ENCODE results near the gene CTPS1. TPM values are rescaled to one million over a fixed set of nuclear protein-coding genes. Genes with fewer than 3 reads are reported as not detected.

Gene CTPS1
- total RNA-seq, 1 experiment from 2014 or later = 73.4 TPM

DNA sequence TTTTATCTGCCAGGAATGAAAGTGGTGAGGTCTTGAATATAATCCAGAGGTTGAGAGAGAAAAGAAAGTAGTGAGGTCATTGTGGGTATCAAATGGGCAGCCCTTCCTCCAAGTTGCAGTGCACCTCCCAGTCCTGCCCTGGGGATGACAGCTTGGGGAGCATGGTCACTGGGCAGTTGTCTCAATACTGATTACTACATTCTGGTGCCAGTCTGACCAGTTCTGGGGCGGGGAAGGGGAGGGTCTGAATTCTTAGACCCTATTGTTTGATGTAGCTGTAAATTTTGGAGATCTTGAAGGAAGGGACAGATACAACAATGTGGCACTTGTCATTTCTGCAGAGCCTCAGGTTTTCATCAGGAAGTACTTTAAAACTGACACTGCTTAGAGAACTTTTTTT is 30.8 kb downstream of the CTPS1 start (continued):
- TF ChIP-seq, protein P1, sequence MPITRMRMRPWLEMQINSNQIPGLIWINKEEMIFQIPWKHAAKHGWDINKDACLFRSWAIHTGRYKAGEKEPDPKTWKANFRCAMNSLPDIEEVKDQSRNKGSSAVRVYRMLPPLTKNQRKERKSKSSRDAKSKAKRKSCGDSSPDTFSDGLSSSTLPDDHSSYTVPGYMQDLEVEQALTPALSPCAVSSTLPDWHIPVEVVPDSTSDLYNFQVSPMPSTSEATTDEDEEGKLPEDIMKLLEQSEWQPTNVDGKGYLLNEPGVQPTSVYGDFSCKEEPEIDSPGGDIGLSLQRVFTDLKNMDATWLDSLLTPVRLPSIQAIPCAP (CRISPR knock-in tag; IDR thresholded peaks at IDR 0.05) = no peak
- TF ChIP-seq TCF7 (CRISPR knock-in tag; IDR thresholded peaks at IDR 0.05; ENCODE audit: low read depth) (no peak), CREB1 (CRISPR knock-in tag; IDR thresholded peaks at IDR 0.05) (no peak), PRRX2 (CRISPR knock-in tag; IDR thresholded peaks at IDR 0.05) (no peak), OVOL2 (CRISPR knock-in tag; IDR thresholded peaks at IDR 0.05; ENCODE audit: borderline replicate concordance) (no peak)
- TF ChIP-seq, protein P2, sequence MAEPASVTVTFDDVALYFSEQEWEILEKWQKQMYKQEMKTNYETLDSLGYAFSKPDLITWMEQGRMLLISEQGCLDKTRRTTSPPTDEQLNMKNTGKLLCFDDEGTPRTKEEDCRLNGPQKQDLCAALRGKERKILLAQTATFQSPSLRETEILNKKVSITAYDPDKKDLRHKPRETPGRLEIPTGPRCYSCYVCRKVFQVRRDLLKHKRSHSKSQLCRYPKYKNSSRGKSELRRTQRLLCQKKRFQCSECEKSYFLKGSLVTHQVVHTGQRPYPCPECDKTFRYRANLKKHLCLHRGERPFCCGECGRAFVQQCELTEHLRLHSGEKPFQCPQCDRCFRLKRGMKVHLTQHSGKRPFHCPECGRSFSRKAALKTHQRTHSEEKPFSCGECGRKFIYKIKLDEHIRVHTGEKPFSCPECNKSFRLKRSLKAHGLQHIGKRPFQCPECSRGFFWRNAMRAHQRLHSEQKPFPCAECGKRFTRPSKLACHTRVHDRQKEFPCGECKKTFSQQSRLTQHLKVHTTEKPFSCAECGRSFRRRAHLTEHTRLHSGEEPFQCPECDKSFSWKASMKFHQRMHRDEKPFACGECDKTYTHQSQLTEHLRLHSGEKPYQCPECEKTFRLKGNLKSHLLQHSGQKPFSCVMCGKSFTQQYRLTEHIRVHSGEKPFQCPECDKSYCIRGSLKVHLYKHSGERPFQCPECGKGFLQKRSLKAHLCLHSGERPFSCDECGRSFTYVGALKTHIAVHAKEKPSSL (CRISPR knock-in tag; conservative IDR thresholded peaks at IDR 0.05) = no peak
- TF ChIP-seq, protein P3, sequence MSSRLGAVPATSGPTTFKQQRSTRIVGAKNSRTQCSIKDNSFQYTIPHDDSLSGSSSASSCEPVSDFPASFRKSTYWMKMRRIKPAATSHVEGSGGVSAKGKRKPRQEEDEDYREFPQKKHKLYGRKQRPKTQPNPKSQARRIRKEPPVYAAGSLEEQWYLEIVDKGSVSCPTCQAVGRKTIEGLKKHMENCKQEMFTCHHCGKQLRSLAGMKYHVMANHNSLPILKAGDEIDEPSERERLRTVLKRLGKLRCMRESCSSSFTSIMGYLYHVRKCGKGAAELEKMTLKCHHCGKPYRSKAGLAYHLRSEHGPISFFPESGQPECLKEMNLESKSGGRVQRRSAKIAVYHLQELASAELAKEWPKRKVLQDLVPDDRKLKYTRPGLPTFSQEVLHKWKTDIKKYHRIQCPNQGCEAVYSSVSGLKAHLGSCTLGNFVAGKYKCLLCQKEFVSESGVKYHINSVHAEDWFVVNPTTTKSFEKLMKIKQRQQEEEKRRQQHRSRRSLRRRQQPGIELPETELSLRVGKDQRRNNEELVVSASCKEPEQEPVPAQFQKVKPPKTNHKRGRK (CRISPR knock-in tag; IDR thresholded peaks at IDR 0.05; ENCODE audit: borderline replicate concordance) = no peak
- TF ChIP-seq, protein P4, sequence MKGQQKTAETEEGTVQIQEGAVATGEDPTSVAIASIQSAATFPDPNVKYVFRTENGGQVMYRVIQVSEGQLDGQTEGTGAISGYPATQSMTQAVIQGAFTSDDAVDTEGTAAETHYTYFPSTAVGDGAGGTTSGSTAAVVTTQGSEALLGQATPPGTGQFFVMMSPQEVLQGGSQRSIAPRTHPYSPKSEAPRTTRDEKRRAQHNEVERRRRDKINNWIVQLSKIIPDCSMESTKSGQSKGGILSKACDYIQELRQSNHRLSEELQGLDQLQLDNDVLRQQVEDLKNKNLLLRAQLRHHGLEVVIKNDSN (CRISPR knock-in tag; IDR thresholded peaks at IDR 0.05) = no peak

DNA sequence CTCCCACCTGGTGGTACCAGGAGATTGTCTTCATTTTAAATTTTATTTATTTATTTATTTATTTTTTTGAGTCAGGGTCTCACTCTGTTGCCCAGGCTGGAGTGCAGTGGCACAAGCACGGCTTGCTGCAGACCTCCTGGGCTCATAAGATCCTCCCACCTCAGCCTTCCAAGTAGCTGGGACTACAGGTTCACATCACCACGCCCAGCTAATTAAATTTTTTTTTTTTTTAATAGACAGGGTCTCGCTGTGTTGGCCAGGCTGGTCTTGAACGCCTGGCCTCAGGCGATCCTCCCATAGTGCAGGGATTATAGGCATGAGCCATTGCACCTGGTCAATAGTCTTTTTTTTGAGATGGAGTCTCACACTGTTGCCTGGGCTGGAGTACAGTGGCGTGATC is 33.5 kb downstream of the CTPS1 start:
- POLR2A ChIA-PET = no interaction called here
- CTCF ChIA-PET = no interaction called here
- Mint-ChIP-seq H3K4me3 (no peak overlapping the region), H3K36me3 (peaks cover 62% of the 10 kb centered on the region), H3K27me3 (ENCODE audit: low read depth) (no peaks in the 10 kb centered on the region), H3K27ac (no peak overlapping the region), H3K9me3 (no peaks in the 10 kb centered on the region), H3K4me1 (no peaks in the 10 kb centered on the region)
- no peak for ATAC-seq
- DNase-seq (ENCODE audit: low spot score) = no peak
- TF ChIP-seq, protein P5, sequence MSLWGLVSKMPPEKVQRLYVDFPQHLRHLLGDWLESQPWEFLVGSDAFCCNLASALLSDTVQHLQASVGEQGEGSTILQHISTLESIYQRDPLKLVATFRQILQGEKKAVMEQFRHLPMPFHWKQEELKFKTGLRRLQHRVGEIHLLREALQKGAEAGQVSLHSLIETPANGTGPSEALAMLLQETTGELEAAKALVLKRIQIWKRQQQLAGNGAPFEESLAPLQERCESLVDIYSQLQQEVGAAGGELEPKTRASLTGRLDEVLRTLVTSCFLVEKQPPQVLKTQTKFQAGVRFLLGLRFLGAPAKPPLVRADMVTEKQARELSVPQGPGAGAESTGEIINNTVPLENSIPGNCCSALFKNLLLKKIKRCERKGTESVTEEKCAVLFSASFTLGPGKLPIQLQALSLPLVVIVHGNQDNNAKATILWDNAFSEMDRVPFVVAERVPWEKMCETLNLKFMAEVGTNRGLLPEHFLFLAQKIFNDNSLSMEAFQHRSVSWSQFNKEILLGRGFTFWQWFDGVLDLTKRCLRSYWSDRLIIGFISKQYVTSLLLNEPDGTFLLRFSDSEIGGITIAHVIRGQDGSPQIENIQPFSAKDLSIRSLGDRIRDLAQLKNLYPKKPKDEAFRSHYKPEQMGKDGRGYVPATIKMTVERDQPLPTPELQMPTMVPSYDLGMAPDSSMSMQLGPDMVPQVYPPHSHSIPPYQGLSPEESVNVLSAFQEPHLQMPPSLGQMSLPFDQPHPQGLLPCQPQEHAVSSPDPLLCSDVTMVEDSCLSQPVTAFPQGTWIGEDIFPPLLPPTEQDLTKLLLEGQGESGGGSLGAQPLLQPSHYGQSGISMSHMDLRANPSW (CRISPR knock-in tag; conservative IDR thresholded peaks at IDR 0.05; ENCODE audit: low read depth) = no peak
- TF ChIP-seq, protein P6, sequence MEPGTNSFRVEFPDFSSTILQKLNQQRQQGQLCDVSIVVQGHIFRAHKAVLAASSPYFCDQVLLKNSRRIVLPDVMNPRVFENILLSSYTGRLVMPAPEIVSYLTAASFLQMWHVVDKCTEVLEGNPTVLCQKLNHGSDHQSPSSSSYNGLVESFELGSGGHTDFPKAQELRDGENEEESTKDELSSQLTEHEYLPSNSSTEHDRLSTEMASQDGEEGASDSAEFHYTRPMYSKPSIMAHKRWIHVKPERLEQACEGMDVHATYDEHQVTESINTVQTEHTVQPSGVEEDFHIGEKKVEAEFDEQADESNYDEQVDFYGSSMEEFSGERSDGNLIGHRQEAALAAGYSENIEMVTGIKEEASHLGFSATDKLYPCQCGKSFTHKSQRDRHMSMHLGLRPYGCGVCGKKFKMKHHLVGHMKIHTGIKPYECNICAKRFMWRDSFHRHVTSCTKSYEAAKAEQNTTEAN (CRISPR knock-in tag; IDR thresholded peaks at IDR 0.05) = no peak
- TF ChIP-seq NFE2L1 (CRISPR knock-in tag; IDR thresholded peaks at IDR 0.05) (no peak), ZNF138 (CRISPR knock-in tag; conservative IDR thresholded peaks at IDR 0.05) (no peak), ZNF232 (CRISPR knock-in tag; IDR thresholded peaks at IDR 0.05) (no peak), SP1 (CRISPR knock-in tag; conservative IDR thresholded peaks at IDR 0.05) (no peak), TP53 (CRISPR knock-in tag; IDR thresholded peaks at IDR 0.05) (no peak), TEAD4 (CRISPR knock-in tag; IDR thresholded peaks at IDR 0.05) (no peak)
- TF ChIP-seq, protein P7, sequence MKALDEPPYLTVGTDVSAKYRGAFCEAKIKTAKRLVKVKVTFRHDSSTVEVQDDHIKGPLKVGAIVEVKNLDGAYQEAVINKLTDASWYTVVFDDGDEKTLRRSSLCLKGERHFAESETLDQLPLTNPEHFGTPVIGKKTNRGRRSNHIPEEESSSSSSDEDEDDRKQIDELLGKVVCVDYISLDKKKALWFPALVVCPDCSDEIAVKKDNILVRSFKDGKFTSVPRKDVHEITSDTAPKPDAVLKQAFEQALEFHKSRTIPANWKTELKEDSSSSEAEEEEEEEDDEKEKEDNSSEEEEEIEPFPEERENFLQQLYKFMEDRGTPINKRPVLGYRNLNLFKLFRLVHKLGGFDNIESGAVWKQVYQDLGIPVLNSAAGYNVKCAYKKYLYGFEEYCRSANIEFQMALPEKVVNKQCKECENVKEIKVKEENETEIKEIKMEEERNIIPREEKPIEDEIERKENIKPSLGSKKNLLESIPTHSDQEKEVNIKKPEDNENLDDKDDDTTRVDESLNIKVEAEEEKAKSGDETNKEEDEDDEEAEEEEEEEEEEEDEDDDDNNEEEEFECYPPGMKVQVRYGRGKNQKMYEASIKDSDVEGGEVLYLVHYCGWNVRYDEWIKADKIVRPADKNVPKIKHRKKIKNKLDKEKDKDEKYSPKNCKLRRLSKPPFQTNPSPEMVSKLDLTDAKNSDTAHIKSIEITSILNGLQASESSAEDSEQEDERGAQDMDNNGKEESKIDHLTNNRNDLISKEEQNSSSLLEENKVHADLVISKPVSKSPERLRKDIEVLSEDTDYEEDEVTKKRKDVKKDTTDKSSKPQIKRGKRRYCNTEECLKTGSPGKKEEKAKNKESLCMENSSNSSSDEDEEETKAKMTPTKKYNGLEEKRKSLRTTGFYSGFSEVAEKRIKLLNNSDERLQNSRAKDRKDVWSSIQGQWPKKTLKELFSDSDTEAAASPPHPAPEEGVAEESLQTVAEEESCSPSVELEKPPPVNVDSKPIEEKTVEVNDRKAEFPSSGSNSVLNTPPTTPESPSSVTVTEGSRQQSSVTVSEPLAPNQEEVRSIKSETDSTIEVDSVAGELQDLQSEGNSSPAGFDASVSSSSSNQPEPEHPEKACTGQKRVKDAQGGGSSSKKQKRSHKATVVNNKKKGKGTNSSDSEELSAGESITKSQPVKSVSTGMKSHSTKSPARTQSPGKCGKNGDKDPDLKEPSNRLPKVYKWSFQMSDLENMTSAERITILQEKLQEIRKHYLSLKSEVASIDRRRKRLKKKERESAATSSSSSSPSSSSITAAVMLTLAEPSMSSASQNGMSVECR (CRISPR knock-in tag; IDR thresholded peaks at IDR 0.05; ENCODE audit: borderline replicate concordance) = no peak
- TF ChIP-seq, protein P8, sequence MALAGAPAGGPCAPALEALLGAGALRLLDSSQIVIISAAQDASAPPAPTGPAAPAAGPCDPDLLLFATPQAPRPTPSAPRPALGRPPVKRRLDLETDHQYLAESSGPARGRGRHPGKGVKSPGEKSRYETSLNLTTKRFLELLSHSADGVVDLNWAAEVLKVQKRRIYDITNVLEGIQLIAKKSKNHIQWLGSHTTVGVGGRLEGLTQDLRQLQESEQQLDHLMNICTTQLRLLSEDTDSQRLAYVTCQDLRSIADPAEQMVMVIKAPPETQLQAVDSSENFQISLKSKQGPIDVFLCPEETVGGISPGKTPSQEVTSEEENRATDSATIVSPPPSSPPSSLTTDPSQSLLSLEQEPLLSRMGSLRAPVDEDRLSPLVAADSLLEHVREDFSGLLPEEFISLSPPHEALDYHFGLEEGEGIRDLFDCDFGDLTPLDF (CRISPR knock-in tag; IDR thresholded peaks at IDR 0.05) = no peak
- TF ChIP-seq, protein P9, sequence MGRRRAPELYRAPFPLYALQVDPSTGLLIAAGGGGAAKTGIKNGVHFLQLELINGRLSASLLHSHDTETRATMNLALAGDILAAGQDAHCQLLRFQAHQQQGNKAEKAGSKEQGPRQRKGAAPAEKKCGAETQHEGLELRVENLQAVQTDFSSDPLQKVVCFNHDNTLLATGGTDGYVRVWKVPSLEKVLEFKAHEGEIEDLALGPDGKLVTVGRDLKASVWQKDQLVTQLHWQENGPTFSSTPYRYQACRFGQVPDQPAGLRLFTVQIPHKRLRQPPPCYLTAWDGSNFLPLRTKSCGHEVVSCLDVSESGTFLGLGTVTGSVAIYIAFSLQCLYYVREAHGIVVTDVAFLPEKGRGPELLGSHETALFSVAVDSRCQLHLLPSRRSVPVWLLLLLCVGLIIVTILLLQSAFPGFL (CRISPR knock-in tag; IDR thresholded peaks at IDR 0.05; ENCODE audit: borderline replicate concordance) = no peak
